LoVo (cell line): ENCODE data around the gene PIK3CD.
"Not testable (repeated sequence)": the region's sequence is repeated elsewhere in the genome, so short reads cannot be mapped to it uniquely, and the experiment has no call there.

Experiments
- DNase-seq: peaks from one replicate; pipeline ENCODE4 v3.0.0-alpha.2; 2016; ENCODE audit warnings: low spot score

The PIK3CD gene

GRCh38 chr1:9654834-9655723, 3.5 kb downstream of the PIK3CD start:
- DNase-seq = no peak

- no peak for DNase-seq
Observed at GRCh38 chr1:9655836-9656235, 4.3 kb downstream of the PIK3CD start.

- DNase-seq = no peak
Observed at GRCh38 chr1:9657521-9658032, 6.0 kb downstream of the PIK3CD start.

GRCh38 chr1:9658199-9658598, 6.7 kb downstream of the PIK3CD start:
- no peak for DNase-seq

GRCh38 chr1:9659328-9659727, 7.8 kb downstream of the PIK3CD start:
- DNase-seq = no peak

- no peak for DNase-seq
Observed at GRCh38 chr1:9663257-9663656, 11.7 kb downstream of the PIK3CD start.

DNA sequence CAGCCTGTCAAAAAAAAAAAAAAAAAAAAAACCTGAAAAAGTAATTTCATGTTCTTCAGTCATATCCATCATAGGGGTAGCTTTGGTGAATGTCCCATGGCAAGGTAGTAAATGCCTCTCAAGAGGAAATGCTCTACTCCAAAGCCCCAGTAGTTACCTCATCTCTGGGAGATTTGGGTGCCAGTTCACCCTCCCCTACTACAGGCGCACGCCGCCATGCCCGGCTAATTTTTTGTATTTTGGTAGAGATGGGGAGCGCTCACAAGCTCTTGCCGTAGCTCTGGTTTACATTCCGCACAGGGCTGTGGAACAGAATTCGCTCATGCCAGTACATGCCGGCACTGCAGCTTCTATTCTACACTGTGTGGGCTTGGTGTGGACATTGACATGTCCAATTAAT, 13.7 kb downstream of the PIK3CD start:
- DNase-seq = no peak

DNA sequence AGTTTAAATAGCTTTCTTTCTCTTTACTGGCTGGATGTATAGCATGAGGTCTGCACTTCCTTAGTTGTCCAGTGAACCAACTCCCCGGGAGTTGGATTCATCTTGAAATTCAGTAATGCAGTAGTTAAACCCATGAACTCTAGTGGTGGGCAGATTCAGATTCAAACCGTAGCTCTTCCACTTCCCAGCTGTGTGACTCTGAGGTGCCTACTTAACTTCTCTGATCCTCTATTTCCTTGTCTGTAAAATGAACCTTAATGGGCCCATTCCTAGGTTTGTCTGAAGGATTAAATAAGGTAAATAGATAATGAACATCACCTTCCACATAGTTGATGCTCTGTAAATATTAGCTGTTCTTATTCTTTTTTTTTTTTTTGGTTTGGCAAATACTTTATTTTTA, 16.5 kb downstream of the PIK3CD start:
- no peak for DNase-seq

DNA sequence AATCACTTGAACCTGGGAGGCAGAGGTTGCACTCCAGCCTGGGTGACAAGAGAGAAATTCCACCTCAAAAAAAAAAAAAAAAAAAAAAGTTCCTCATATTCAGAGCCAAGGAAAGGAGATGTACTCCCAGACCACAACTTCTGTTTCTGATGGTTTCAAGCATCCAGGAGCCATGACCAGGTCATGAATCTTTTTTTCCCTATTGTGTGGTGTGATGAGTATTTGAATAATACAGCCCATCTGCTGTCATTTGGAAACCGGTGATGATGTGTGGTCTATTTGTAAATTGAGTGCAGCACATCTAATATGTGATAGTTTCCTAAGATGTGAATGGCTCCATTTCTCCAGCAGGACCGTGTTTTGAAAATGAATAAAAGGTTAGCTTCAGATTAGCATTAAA, 18.6 kb downstream of the PIK3CD start:
- no peak for DNase-seq

DNA sequence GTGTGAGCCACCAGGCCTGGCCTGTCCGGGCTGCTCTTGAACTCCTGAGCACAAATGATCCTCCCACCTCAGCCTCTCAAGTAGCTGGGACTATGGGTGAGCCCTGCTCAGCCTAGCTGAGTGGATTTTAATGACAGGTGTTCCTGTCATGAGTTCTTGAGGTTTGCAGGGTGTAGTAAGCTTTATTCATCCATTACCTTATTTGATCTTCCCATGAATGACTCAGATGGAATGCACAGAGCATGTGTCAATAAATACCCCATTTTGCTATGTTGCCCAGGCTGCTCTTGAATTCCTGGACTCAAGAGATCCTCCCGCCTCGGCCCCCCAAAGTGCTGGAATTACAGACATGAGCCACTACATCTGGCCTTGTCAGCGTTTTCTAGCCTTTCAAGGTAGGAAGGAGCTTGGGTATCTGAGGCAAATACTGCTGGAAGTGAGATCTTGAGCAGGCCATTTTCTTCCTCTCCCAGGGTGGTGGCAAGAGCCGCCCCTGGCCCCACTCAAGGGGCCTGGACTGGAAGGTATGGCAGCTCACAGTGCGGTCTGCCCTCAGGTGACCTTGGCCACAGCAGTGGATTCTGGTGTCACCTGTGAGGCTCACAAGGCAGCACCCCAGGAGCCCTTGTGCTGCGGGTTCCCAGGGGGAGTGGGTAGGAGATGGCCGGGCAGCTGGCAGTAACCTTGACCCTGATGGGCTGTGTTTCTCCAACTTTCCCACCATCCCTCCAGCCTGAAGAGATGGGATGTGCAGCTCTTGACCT, 20.0 kb downstream of the PIK3CD start:
- DNase-seq = peak; percentile 41

DNA sequence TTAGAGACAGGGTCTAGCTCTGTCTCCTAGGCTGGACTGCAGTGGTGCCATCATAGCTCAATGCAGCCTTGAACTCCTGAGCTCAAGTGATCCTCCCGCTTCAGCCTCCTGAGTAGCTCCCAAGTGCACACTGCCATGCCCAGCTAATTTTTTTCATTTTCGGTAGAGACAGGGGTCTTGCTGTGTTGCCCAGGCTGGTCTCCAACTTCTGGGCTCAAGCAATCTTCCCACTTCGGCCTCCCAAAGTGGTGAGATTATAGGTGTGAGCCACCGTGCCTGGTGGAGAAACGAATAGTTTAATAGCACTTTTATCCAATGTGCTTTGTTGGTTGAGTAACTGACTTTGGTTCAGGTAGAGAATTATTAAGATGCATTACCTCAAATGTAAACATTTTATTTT, 20.9 kb downstream of the PIK3CD start:
- no peak for DNase-seq

DNA sequence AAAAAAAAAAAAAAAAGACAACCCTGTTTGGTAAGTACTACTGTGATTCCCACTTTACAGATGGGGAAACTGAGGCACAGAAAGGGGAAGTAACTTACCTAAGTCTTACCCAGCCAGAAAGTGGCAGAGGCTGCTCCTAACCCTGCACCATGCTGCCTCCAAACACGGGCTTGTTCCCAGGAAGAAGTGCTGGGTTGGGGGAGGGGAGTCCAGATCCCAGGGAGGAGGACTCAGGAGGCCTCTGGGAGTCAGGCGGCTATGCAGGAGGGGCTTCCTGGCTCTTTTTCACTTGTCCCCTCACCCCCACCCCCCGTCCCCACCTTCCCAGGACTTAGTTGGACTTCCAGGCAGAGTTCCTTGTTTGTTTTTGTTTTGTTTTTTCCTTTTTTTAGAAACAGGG, 23.9 kb downstream of the PIK3CD start:
- DNase-seq = no peak

DNA sequence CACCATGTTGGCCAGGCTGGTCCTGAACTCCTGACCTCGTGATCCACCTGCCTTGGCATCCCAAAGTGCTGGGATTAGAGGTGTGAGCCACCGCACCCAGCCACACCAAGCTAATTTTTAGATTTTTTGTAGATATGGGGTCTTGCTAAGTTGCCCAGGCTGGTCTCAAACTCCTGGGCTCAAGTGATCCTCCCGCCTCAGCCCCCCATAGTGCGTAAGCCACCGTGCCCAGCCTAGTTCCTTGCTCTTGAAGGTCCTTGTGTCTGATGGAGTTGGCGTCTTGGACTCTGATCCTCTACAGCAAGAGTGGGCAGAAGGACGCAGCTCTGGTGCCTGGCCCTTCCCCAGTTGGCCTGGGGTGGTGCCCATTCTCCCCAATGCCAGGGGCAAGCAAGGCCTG, 24.6 kb downstream of the PIK3CD start:
- DNase-seq = not testable (repeated sequence)

GRCh38 chr1:9676815-9677393, 25.4 kb downstream of the PIK3CD start:
- no peak for DNase-seq

DNA sequence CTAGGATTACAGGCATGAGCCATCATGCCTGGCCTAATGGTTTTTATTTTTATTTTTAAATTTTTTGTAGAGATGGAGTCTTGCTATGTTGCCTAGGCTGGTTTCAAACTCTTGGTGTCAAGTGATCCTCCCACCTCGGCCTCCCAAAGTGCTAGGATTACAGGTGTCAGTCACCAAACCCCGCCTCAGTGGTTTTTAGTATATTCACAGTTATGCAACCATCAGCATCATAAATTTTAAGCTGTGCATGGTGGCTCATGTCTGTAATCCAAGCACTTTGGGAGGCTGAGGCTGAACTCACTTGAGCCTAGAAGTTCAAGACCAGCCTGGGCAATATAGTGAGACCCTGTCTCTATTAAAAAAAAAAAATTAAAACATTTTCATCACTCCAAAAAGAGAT, 28.6 kb downstream of the PIK3CD start:
- no peak for DNase-seq

GRCh38 chr1:9680828-9681227, 29.3 kb downstream of the PIK3CD start:
- no peak for DNase-seq

DNA sequence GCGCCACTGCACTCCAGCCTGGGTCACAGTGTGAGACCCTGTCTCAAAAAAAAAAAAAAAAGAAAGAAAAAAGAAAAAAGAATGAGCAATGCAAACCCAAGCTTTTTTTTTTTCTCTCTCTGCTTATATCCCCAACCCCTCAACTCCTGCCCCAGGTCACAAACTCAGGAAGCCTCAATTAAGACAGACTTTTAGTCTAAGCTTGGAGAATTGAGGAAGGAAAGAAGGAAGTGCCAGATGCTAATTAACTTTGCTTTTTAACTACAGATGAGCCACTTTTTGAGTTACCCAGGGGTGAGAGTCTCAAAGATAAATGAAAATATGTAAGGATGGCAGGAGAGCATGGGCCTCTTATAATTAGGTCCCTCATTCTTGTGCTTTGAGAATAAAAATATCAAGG, 33.3 kb downstream of the PIK3CD start:
- DNase-seq = no peak

GRCh38 chr1:9687120-9687873, 35.8 kb downstream of the PIK3CD start:
- DNase-seq = no peak

- no peak for DNase-seq
Observed at GRCh38 chr1:9687874-9688582, 36.5 kb downstream of the PIK3CD start.

DNA sequence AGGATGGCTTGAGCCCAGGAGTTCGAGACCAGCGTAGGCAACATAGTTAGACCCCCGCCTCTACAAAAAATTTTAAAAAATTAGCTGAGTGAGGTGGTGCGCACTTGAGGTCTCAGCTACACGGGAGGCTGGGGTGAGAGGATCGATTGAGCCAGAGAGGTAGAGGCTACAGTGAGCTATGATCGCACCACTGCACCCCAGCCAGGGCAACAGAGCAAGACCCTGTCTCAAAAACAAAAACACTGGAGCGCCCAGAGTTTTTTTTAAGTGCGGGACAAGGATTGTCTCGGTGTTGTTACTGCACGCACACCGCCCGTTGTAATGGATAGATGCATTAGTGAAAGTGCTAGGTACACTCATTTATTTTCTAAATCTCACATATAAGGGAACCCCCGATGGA, 37.1 kb downstream of the PIK3CD start:
- DNase-seq = no peak

GRCh38 chr1:9689011-9689706, 37.6 kb downstream of the PIK3CD start:
- peak; percentile 84 for DNase-seq
